ENCODE data around the gene NCMAP. TPM values are rescaled to one million over a fixed set of nuclear protein-coding genes. Genes with fewer than 3 reads are reported as not detected.

Gene NCMAP
- total and polyA plus RNA-seq, 2 donors (not counting 1 experiment from before 2014, with no cell fraction given) = not detected

- Histone ChIP-seq H3K27me3 (ENCODE audit: control insufficient read depth, insufficient read depth, low read length) (peaks cover 20% of the 10 kb centered on the region), H3K36me3 (ENCODE audit: control insufficient read depth, insufficient read depth, low read length) (no peaks in the 10 kb centered on the region), H3K4me1 (ENCODE audit: control insufficient read depth, extremely low read depth, insufficient read depth, low read length) (no peaks in the 10 kb centered on the region), H3K9me3 (ENCODE audit: control insufficient read depth, insufficient read depth, low read depth, low read length) (no peaks in the 10 kb centered on the region), H3K4me3 (replicated peaks in 1 of 4; ENCODE audit: control extremely low read depth in 1 of 4, insufficient read depth in 1 of 4, low read depth in 3 of 4, low read length in 4 of 4) (no peak overlapping the region), H3K27ac (ENCODE audit: insufficient read depth, low read length) (no peak overlapping the region), H2AFZ (ENCODE audit: low read length) (no peak overlapping the region), H3K4me2 (ENCODE audit: extremely low read depth, insufficient read depth, low read length) (no peak overlapping the region), H3K79me2 (ENCODE audit: control insufficient read depth, insufficient read depth, low read length) (no peaks in the 10 kb centered on the region), H4K20me1 (ENCODE audit: control insufficient read depth, extremely low read depth, insufficient read depth, low read length) (no peaks in the 10 kb centered on the region), H3K9ac (ENCODE audit: insufficient read depth, low read length) (no peak overlapping the region)
- no peak for DNase-seq (ENCODE audit: low read depth in 2 of 2)
- TF ChIP-seq EZH2 (IDR thresholded peaks at IDR 0.05; ENCODE audit: low read length, missing control alignments) (no peak), CTCF (conservative IDR thresholded peaks at IDR 0.05 in 1 of 2, IDR thresholded peaks at IDR 0.05 in 1 of 2; ENCODE audit: low read depth in 1 of 2, low read length in 2 of 2) (no peak)
Observed at GRCh38 chr1:24557711-24558131, 1.8 kb downstream of the NCMAP start.

DNA sequence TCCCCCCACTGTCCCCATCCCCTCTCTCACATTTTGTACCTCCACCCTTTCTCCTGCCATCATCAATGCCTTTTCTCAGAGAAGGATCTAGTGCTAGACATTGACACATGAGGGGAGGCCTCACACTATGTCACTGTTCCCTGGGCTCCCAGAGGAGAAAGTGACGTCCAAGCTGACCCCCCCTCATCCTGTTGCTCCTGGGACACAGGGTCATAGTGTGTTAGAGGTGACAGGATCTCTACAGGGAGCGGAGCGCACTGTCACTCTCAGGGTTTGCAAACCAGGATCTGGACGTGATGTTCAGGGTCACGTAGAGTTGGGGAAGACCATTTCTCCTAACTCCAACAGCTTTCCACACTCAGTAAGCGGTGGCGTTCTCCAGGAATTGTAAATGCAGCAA is 2.6 kb downstream of the NCMAP start:
- Histone ChIP-seq H3K9ac (ENCODE audit: insufficient read depth, low read length) (no peak overlapping the region), H3K27me3 (ENCODE audit: control insufficient read depth, insufficient read depth, low read length) (peaks cover 20% of the 10 kb centered on the region), H3K79me2 (ENCODE audit: control insufficient read depth, insufficient read depth, low read length) (no peaks in the 10 kb centered on the region), H3K4me3 (replicated peaks in 1 of 4; ENCODE audit: control extremely low read depth in 1 of 4, insufficient read depth in 1 of 4, low read depth in 3 of 4, low read length in 4 of 4) (no peak overlapping the region), H3K36me3 (ENCODE audit: control insufficient read depth, insufficient read depth, low read length) (no peaks in the 10 kb centered on the region), H3K4me1 (ENCODE audit: control insufficient read depth, extremely low read depth, insufficient read depth, low read length) (no peaks in the 10 kb centered on the region), H2AFZ (ENCODE audit: low read length) (no peak overlapping the region), H4K20me1 (ENCODE audit: control insufficient read depth, extremely low read depth, insufficient read depth, low read length) (no peaks in the 10 kb centered on the region), H3K4me2 (ENCODE audit: extremely low read depth, insufficient read depth, low read length) (no peak overlapping the region), H3K27ac (ENCODE audit: insufficient read depth, low read length) (no peak overlapping the region), H3K9me3 (ENCODE audit: control insufficient read depth, insufficient read depth, low read depth, low read length) (no peaks in the 10 kb centered on the region)
- DNase-seq (ENCODE audit: low read depth in 2 of 2) = no peak
- TF ChIP-seq CTCF (conservative IDR thresholded peaks at IDR 0.05 in 1 of 2, IDR thresholded peaks at IDR 0.05 in 1 of 2; ENCODE audit: low read depth in 1 of 2, low read length in 2 of 2) (no peak), EZH2 (IDR thresholded peaks at IDR 0.05; ENCODE audit: low read length, missing control alignments) (no peak)

DNA sequence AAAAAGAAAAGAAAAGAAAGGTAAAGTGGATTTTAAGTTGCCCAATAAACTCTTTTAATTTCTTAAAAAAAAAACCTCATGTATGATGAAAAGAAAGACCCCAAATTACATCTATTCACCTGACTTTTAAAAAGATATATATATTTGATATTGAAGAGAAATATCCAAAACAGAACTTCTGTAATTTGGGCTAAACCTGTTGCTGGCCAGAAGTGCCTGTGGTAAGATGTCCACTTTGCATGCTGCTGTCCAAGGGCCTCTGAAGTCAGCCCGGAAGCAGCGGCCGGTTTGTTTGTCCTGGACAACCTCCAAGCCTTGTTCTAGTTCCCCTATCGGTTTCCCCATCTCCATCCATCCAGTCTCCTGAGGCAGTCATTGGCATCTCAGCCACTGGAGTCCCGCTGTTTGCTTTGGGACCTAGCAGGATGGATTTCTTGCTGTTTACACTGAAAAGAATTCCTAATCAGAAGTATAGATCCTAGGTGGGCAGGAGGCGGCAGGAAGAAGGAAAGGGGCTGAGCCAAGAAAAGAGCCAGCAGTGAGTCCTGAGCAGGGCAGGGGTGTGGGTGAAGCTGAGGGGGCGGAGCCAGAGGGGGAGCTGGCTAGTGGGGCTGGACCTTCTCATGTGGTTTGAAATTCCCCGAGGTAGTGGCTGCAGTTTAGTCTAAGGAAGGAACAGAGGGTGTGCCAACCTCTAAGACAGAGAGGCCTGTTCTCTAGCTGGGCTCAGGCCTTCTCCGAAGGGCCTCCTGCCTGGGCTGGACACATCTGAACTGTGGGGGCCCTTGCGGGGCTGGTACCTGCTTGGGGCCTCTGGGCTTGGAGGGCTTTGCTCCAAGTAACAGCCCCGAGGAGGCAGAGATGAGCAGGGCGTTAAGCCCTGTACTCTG is 3.3 kb downstream of the NCMAP start:
- Histone ChIP-seq H2AFZ (ENCODE audit: low read length) (no peak overlapping the region), H3K79me2 (ENCODE audit: control insufficient read depth, insufficient read depth, low read length) (no peaks in the 10 kb centered on the region), H3K9me3 (ENCODE audit: control insufficient read depth, insufficient read depth, low read depth, low read length) (no peaks in the 10 kb centered on the region), H3K27ac (ENCODE audit: insufficient read depth, low read length) (no peak overlapping the region), H3K27me3 (ENCODE audit: control insufficient read depth, insufficient read depth, low read length) (peaks cover 17% of the 10 kb centered on the region), H3K9ac (ENCODE audit: insufficient read depth, low read length) (no peak overlapping the region), H3K36me3 (ENCODE audit: control insufficient read depth, insufficient read depth, low read length) (no peaks in the 10 kb centered on the region), H3K4me2 (ENCODE audit: extremely low read depth, insufficient read depth, low read length) (no peak overlapping the region), H3K4me1 (ENCODE audit: control insufficient read depth, extremely low read depth, insufficient read depth, low read length) (no peaks in the 10 kb centered on the region), H4K20me1 (ENCODE audit: control insufficient read depth, extremely low read depth, insufficient read depth, low read length) (no peaks in the 10 kb centered on the region), H3K4me3 (replicated peaks in 1 of 4; ENCODE audit: control extremely low read depth in 1 of 4, insufficient read depth in 1 of 4, low read depth in 3 of 4, low read length in 4 of 4) (no peak overlapping the region)
- no peak for TF ChIP-seq EZH2 (IDR thresholded peaks at IDR 0.05; ENCODE audit: low read length, missing control alignments)
- TF ChIP-seq CTCF (conservative IDR thresholded peaks at IDR 0.05 in 1 of 2, IDR thresholded peaks at IDR 0.05 in 1 of 2; ENCODE audit: low read depth in 1 of 2, low read length in 2 of 2) = no peak
- peak; percentile 80 to 84 for DNase-seq (ENCODE audit: low read depth in 2 of 2)

Measured in fibroblast of lung (primary cell).